GM12873 (cell line): Measurements from ENCODE around the gene OSBP2.

Experiments
- CTCF ChIP-seq: IDR thresholded peaks from 2 replicates; pipeline ENCODE4 v1.5.1; 2012; ENCODE audit warnings: low read depth, mild to moderate bottlenecking, moderate library complexity, low read length, control low read depth; ENCODE audit not compliant: insufficient read depth; ENCODE audit errors: missing control alignments

OSBP2 gene

GRCh38 chr22:30777587-30777986 lies 82.9 kb downstream of the OSBP2 start:
- TF ChIP-seq CTCF = no peak

DNA sequence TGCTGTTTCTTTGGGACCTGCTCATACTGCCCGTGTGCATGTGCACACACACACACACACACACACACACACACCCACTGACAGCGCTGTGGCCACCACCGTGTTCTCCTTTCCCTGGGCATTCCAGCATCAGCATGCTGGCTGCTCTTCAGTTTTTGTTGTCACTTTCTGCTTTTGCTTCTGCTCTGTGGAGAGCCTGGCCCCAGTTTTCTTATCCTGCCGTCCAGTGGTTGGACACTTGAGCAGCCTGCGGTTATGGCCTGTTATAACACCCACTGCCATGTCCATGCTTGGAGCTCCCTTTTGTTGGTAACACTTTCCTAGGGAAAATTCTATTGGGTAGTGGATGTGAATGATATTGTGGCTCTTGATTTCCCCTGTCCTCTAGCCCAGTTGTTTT lies 83.6 kb downstream of the OSBP2 start:
- no peak for TF ChIP-seq CTCF

- TF ChIP-seq CTCF = no peak
Observed at GRCh38 chr22:30780026-30780425, 85.4 kb downstream of the OSBP2 start.

- TF ChIP-seq CTCF = no peak
Observed at GRCh38 chr22:30781271-30781875, 86.7 kb downstream of the OSBP2 start.

DNA sequence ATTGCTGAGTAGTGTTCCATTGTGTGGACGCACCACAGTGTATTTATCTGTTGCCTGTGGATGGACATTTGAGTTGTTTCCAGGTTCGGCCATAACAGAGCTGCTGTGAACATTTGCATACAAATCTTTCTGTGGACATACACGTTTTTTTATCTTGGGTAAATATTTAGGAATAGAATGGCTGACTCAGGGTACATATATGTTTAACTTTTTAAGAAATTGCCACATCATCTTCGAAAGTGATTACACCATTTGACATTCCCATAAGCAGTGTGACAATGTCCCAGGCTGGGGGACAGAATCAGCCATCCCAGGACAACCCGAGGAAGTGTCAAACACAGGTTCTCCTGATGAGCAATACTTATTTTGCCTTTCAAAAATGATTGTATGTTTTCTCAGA lies 87.9 kb downstream of the OSBP2 start:
- no peak for TF ChIP-seq CTCF

DNA sequence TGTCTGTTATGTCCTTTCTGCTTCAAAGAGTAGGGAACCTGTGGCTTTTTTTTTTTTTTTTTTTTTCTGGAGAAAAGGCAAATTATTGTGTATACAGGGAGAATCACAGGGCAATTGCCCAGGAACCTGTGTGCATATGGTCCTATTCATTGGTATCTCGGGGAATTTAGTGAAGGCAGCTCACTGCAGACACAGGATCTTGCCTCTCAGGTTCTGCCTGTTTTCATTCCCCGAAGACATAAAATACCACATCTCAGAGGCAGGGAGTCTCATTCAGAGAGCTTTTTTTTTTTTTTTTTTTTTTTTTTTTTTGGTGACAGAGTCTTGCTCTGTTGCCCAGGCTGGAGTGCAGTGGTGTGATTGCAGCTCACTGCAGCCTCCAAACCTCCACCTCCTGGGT lies 88.3 kb downstream of the OSBP2 start:
- TF ChIP-seq CTCF = no peak

- TF ChIP-seq CTCF = no peak
Observed at GRCh38 chr22:30785527-30785926, 90.9 kb downstream of the OSBP2 start.
